ENCODE measurements around the gene RPRM. TPM values are rescaled to one million over a fixed set of nuclear protein-coding genes. Genes with fewer than 3 reads are reported as not detected.

RPRM gene
- total and polyA plus RNA-seq, 2 of the 13 experiments (the other 11 are each of a cell fraction or from before 2014, with no cell fraction given) = not detected

- Histone ChIP-seq H3K4me3 (replicated peaks in 1 of 3; ENCODE audit: insufficient read depth in 1 of 3, low read depth in 2 of 3, low read length in 3 of 3) (no peak overlapping the region), H4K20me1 (ENCODE audit: insufficient read depth, low read length) (no peaks in the 10 kb centered on the region), H2AFZ (ENCODE audit: low read length) (no peak overlapping the region), H3K79me2 (ENCODE audit: insufficient read depth, low read length) (no peaks in the 10 kb centered on the region), H3K9ac (ENCODE audit: insufficient read depth, low read depth, low read length) (no peak overlapping the region), H3K9me3 (ENCODE audit: low read length) (no peaks in the 10 kb centered on the region), H3K36me3 (replicated peaks in 1 of 2; ENCODE audit: control insufficient read depth in 1 of 2, insufficient read depth in 2 of 2, low read length in 2 of 2) (no peaks in the 10 kb centered on the region), H3K27me3 (ENCODE audit: control insufficient read depth in 1 of 2, insufficient read depth in 2 of 2, low read length in 2 of 2) (peaks cover 6 to 43% of the 10 kb centered on the region in 2 experiments; a peak in 4 of 5 replicates), H3K4me2 (ENCODE audit: low read depth, low read length) (no peak overlapping the region), H3K4me1 (ENCODE audit: insufficient read depth, low read length) (peaks cover 16% of the 10 kb centered on the region), H3K27ac (ENCODE audit: extremely low read length, insufficient read depth, low read length) (no peak overlapping the region)
- DNase-seq (ENCODE audit: low spot score) (no peak), ATAC-seq (no peak), FAIRE-seq (no peak)
- BruUV-seq (replicated peaks) = no TSS peak
- WGBS (ENCODE audit: low lambda C conversion rate) = 0% methylated on average over 2 of the region's 2 CpGs
- in situ Hi-C loops (cut with HindIII; ENCODE audit: extremely low pct_ligation_motif_present, low pct_unique_long_range_greater_than_20kb) = loop anchor here (5.0 to 25.0 kb wide), 3 partner anchors 313 to 1438 kb away; no protein-coding TSS in a partner anchor
- POLR2A ChIA-PET = no interaction called here
- CTCF ChIA-PET (ENCODE audit: low intra/inter-chr PET ratio, low total read pairs) = no interaction called here
- intact Hi-C loops (cut with micrococcal nuclease; ENCODE audit: unreplicated experiment) = loop anchor here (5.0 kb wide), 1 partner anchor 188 kb away; no protein-coding TSS in a partner anchor
- TF ChIP-seq MYC (CRISPR knock-in tag; IDR thresholded peaks at IDR 0.05; ENCODE audit: borderline replicate concordance) (no peak), MEIS1 (CRISPR knock-in tag; IDR thresholded peaks at IDR 0.05; ENCODE audit: borderline replicate concordance) (no peak), CENPT (CRISPR knock-in tag; IDR thresholded peaks at IDR 0.05; ENCODE audit: low read depth) (no peak), RFX5 (IDR thresholded peaks at IDR 0.05; ENCODE audit: low read depth, low read length) (no peak), XRCC5 (optimal IDR thresholded peaks at IDR 0.05; ENCODE audit: low read length) (no peak), TRAFD1 (CRISPR knock-in tag; IDR thresholded peaks at IDR 0.05; ENCODE audit: borderline replicate concordance) (no peak), DNMT3B (CRISPR knock-in tag; conservative IDR thresholded peaks at IDR 0.05) (no peak), KLF13 (CRISPR knock-in tag; IDR thresholded peaks at IDR 0.05) (no peak), SUZ12 (IDR thresholded peaks at IDR 0.05; ENCODE audit: low read depth, low read length) (no peak), ZNF296 (CRISPR knock-in tag; conservative IDR thresholded peaks at IDR 0.05) (no peak), POGK (CRISPR knock-in tag; conservative IDR thresholded peaks at IDR 0.05) (no peak), SMAD1 (CRISPR knock-in tag; IDR thresholded peaks at IDR 0.05; ENCODE audit: borderline replicate concordance, low read depth) (no peak), BATF2 (CRISPR knock-in tag; IDR thresholded peaks at IDR 0.05) (no peak), ZNF782 (CRISPR knock-in tag; IDR thresholded peaks at IDR 0.05; ENCODE audit: borderline replicate concordance) (no peak), ZFP36L1 (CRISPR knock-in tag; IDR thresholded peaks at IDR 0.05) (no peak), ZSCAN31 (CRISPR knock-in tag; IDR thresholded peaks at IDR 0.05; ENCODE audit: low read depth) (no peak), ELF1 (CRISPR knock-in tag; IDR thresholded peaks at IDR 0.05) (no peak), FOXK2 (IDR thresholded peaks at IDR 0.05) (no peak), THAP11 (CRISPR knock-in tag; IDR thresholded peaks at IDR 0.05) (no peak)
These were observed 3.6 kb downstream of the RPRM start for GRCh38 chr2:153474876-153475435.

All from HepG2 (cell line).